ENCODE results near the gene ENDOV.

GRCh38 chr17:80442323-80442659, 27.3 kb downstream of the ENDOV start:
- TF ChIP-seq EGR1 (IDR thresholded peaks at IDR 0.05; ENCODE audit: low read depth in 2 of 2) (no peak), CTCF (IDR thresholded peaks at IDR 0.05; ENCODE audit: low read depth, low read length, missing input control) (no peak), ZBTB33 (IDR thresholded peaks at IDR 0.05) (no peak), FOXA2 (IDR thresholded peaks at IDR 0.05) (no peak), ATF3 (IDR thresholded peaks at IDR 0.05) (no peak)

Measured in liver (tissue), 3 donors.